ENCODE measurements around the gene NELFB.

NELFB gene

DNA sequence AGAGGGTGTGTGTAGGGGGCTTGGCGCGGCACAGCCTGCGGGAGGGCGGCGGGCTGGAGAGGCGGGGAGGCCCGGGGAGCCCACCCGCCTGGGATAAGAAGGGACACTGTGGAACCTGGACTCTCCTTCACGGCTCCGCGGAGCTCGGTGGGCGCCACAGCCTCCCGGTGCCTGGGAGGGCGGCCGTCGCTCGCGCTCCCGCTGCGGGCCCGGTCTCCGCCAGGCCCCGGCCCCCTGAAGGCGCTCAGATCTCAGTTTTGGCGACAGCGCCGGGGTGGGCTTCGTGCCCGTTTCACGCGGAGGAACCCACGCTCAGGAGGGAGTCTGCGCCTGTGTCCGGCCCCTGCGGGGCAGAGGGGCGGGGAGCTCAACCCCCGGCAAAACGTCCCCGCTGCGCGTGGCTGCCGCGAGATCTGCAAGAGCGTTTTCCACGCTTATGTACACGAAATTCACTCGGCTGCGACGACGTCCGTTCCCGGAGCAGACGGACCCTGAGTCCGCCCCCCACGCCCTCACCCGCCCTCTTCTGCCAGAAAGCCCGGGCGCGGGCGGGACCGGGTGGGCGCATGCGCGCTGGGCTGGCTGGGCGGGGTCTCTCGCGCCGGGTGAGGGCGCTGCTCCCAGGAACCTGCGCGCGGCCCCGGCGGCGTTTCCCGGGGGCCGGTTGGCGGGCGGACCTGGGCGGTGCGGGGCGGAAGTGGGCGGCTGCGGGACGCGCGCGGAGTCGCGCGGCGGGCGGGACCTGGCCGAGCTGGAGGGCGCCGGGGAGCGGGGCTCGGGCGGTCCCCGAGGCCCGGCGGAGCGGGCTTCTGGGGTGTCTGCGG is at the start of gene NELFB:
Gene NELFB, plus strand, starts transcription at position 704 of the 824 bp plus-strand sequence.
- DNase-seq, result peak; percentile 61 to 90

DNA sequence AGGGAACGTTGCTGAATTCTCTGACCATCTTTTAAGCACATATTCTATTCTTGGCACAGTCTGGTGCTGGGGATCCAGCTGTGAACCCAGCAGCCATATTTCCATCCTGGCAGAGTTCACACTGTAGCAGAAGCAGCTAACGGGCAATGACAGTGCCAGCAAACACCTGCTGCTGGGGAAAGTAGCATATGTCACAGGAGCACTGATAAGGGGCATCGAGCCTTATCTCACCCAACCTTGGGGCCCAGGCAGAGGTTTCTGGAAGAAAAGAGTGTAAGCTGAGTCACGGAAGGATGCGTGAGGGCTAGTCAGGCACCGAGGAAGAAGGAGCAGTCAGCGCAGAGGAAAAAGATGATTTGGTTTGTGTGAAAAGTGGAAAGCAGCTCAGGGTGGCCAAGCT is 48.5 kb upstream of the NELFB start:
- no peak for DNase-seq

- DNase-seq, result no peak
Observed at GRCh38 chr9:137211532-137211931, 43.6 kb upstream of the NELFB start.

GRCh38 chr9:137212520-137212919 is 42.6 kb upstream of the NELFB start:
- DNase-seq, result no peak

GRCh38 chr9:137213160-137214060 is 41.7 kb upstream of the NELFB start:
- no peak for DNase-seq

GRCh38 chr9:137214620-137215019 is 40.5 kb upstream of the NELFB start:
- no peak for DNase-seq

- DNase-seq, result no peak
Observed at GRCh38 chr9:137215196-137215986, 39.7 kb upstream of the NELFB start.

- no peak for DNase-seq
Observed at GRCh38 chr9:137216188-137216965, 38.8 kb upstream of the NELFB start.

DNA sequence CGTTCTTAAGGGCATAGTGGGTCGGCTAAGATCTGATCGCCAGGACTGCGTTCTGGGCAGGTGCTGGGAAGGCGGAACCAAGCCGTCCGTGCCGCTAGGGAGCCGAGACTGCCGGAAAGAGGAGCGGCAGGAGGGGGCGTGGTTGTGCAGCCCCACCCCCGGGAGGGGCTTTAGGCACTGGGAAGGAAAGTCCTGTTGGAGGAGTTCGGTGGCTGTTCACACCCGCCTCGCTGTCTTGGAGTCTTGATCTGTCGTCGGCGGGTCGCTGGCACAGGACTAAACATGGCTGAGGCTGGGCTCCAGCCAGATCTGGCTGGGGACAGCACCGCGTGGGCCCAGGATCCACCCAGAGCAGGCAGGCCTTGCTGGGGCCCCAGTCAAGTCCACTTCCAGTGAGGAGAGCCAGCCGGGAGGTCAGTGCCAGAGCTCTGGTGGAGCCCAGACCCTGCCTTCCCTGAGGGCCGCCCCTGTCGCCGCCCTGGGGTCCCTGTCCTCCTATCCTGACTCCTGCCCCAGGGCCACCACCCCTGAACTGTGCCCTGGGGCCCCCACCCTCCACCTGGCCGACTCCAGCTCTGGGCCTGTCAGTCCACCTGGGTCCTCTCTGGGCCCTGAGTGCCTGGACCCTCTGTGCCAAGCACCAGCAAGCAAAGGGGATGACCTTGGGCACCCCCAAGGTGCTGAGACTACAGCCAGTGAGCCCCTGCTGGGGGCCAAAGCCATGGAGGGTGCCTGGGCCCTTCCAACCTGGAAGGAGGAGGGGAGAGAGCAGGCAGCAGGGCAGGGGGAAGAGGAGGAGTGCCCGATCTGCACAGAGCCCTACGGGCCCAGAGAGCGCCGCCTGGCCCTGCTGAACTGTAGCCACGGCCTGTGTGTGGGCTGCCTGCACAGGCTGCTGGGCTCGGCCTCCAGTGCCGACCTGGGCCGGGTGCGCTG is 37.6 kb upstream of the NELFB start:
- DNase-seq, result no peak

DNA sequence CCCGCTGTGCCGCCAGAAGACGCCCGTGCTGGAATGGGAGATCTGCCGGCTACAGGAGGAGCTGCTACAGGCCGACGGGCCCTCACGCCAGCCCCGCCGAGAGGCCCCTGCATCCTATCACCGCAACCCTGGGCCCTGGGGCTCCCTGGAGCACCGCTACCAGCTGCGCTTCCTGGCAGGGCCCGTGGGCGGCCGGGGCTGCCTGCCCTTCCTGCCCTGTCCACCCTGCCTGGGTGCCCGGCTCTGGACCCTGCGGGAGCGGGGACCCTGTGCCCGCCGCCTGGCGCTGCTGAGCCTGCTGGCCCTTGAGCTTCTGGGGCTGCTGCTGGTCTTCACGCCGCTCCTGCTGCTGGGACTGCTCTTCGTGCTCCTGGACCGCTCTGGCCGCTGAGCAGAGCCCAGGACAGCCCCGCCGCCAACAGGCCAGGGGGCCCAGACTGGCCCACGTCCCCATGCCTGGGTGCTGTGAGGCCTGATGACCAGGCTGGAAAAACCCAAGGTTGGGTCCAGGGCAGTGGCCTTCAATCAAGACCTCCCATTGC is 36.8 kb upstream of the NELFB start:
- DNase-seq, result no peak

DNA sequence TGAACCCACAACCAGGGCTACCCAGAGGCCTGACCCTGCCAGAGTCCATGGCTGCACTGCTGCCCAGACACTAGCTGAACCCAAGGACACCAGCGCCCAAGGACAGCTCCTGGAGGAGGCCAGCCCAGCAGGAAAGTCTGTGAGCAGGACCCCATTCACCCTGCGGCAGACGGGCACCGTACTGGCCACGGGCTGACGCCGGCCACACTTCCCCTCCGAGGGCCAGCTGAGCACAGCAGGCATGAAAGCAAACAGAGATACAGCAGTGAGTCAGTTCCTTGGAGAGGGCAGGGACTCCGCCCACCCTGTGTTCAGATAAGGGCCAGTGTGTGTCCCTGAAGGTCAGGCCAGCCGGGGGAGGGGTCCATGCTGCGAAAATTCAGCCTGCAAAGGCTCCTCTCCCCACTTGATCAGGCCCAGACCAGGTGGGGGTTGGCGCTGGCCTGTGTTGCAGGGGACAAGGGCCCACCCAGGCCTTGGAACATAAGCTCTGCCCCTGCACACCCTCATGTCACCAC is 36.3 kb upstream of the NELFB start:
- no peak for DNase-seq

DNA sequence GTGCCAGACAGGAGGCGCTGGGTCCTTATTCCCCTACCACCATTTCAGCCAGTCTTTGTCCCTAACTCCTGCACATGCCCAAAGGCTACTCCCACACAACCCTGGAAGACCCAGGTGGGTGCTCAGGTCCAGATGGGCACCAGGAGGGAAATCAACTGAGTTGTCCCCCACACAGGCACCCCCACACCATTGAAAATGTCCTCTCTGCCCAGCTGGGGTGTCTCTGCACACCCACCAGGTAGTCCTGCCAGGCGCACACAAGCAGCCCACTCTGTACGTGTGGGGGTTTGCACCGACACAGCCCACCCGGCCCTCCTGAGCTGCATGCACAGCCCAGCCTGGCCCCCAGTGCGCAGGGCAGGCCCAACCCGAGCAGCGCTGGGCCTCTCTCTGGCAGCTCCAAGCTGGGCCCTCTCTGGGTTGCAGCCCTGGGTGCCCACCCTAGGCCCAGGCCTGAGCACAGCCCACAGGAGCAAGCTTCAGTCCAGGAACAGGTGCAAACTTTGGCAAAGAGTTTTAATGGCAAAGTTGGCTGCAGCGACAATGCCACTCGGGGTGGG is 35.3 kb upstream of the NELFB start:
- DNase-seq, result no peak

DNA sequence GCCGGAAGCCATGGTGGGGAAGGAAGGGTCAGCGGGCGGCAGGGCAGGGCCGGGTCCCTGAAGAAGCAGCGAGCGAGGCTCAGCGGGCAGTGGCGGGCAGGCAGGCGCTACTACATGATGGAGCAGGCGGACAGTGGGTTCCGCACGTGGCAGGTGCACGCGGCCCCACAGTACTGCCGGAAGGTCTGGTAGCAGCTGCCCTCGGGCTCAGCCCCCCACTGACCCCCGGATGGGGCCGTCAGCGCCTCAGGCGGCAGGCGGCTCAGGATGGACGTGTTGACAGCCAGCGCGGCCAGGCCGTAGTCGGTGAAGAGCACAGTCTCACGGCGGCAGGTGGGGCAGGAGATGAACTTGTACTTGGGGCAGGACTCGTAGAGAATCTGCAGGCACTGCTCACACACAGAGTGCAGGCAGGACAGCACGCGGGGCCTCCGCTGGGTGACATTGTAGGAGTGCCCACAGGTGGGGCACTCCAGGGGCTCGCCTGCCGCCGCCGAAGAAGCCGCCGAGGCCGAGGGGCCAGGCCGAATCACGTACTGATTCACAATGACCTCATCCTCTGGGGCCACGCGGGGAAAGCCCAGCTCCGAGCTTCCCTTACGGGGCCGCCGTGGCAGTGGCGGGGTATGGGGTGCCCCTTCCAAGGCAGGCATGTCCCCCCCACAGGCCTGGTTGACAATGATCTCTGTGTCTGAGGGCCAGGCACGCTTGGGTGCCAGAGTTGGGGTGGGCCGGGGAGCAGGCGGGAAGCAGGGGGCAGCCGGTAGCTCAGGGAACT is 34.6 kb upstream of the NELFB start:
- DNase-seq, result no peak

- no peak for DNase-seq
Observed at GRCh38 chr9:137221095-137221505, 34.0 kb upstream of the NELFB start.

DNA sequence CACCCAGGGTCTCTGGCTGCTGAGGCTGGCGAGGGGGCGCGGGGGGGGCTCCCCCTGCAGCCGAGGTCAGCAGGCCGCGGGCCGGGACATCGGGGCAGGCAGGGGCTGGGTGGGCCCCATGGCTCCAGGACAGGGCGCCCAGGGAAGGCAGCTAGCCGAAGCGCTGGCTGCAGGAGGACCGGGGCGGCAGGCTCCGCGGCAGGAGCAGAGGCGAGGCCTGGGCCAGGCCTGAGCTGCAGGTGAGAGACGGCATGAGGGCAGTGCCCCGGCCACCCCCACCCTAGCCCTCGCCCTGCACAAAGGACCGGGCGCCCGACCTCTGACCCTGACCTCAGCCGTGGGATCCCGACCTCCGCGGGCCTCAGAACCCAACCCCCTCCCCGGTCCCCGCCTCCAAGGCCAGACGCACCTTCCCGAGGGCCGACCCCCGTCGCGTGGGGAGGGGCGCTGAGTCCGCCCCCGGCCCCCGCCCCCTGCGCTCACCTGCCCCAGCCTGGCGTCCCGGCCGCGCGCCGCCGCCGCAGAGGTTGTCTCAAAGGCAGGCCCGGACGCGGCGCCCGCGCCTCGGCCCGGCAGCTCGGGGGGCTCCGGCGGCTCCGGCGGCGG is 33.5 kb upstream of the NELFB start:
- DNase-seq, result no peak

DNA sequence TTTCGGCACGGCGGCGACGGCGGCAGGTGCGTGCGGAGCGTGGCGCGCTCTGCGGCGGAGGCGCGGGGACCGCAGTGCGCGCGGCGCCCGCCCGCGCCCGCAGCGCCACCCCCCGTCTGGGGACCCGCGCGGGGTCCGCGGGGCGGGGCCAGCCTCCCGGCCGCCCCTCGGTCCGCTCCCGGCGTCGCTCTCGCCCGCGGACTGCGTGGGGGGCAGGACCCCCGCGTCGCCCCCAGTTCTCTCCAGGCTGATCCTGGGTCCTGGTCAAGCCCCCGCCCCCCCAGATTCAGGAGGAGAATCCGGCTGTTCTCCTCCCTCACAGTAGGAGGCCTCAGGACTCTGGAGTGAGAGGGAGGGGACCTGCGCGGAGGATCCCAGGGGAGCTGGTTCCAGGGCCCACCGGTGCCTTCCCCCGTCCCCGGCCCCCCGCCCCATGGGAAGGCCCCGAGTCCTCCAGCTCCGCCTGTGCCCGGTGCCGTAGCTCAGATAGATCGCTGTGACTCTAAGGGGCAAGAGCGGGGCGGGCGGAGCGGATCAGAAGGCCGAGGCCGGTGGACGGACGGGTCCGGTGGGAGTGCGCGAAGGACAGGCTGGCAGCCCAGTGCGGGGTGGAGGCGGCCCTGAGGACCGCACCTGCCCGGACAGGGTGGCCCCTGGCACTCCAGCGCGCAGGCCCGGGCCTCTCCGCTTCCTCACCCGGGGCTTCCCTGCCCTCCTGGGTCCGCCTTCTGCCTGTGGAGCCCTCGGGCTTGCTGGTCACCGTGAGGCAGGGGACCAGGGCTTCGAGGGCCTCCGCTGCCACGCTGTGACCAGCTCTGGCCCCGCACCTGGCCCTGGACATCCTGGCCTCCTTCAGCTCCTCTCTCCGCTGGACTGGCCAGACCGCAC is 32.7 kb upstream of the NELFB start, which contains the start of gene RNF208:
Gene RNF208, minus strand, starts transcription at position 51 of the 888 bp plus-strand sequence. CDS start 1,028 bp downstream, outside the sequence.
- no peak for DNase-seq

Data from hippocampal formation (tissue), 2 donors.